Adrenal gland (tissue), 5 donors: Measurements from ENCODE around the gene CA5A.

Experiments
- CTCF ChIP-seq, 6 experiments: fragments of 450-650 bp in 4 of 6; fragments of 200-600 bp in 2 of 6; sonication (generic) in 1 of 6; IDR thresholded peaks; 1 replicate in 5 of 6; 2 replicates in 1 of 6; pipeline versions ENCODE4 v1.5.1 to v1.8.0; 2016 to 2021; ENCODE audit warnings: antibody characterized with exemption in 6 of 6, mild to moderate bottlenecking in 2 of 6, moderate library complexity in 1 of 6
- POLR2A ChIP-seq, 2 donors: fragments of 450-650 bp; IDR thresholded peaks; one replicate each; pipeline ENCODE4 v1.6.1; 2017; ENCODE audit warnings: antibody characterized with exemption in 2 of 2, mild to moderate bottlenecking in 2 of 2, moderate library complexity in 1 of 2
- donor health status: DM: no; HTN: no; CAD: no.

GRCh38 chr16:87854053-87854906, 82.0 kb downstream of the CA5A start:
- TF ChIP-seq CTCF (IDR thresholded peaks at IDR 0.05), result no peak
- TF ChIP-seq POLR2A (IDR thresholded peaks at IDR 0.05), result no peak
